HFF-Myc (cell line): Measurements from ENCODE around the gene NAALADL2.

Experiments
- DNase-seq: peaks from one replicate; pipeline ENCODE4 v3.0.0-alpha.2; 2011; ENCODE audit warnings: low read depth; ENCODE audit errors: extremely low read depth
- H3K4me3 ChIP-seq: replicated peaks from 2 replicates; pipeline ENCODE4 v1.5.1; 2011; ENCODE audit warnings: low read depth, mild to moderate bottlenecking, control low read depth, low read length
- CTCF ChIP-seq: IDR thresholded peaks from 2 replicates; pipeline ENCODE4 v1.5.1; 2012; ENCODE audit warnings: mild to moderate bottlenecking, low read depth, low read length, control low read depth; ENCODE audit errors: missing control alignments

The NAALADL2 gene

DNA sequence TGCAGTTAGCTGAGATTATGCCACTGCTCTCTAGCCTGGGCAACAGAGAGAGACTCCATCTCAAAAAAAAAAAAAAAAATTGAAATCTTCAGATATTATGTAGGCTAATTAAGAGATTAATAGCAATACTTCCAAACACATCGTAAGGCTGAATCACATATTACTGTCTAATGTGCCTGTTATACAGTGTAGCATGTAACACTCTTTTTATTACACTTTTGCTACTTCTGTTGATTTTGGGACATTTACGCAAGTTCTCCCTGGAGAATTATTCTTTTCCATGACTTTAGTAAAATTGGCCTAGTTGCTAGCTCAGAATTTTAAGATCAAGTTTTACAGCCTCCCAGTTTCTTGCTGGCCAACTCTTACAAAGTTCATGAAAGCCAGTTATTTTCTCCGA, 605.2 kb downstream of the NAALADL2 start:
- no peak for TF ChIP-seq CTCF
- no peak for DNase-seq
- H3K4me3 ChIP-seq: no peak overlapping the region

DNA sequence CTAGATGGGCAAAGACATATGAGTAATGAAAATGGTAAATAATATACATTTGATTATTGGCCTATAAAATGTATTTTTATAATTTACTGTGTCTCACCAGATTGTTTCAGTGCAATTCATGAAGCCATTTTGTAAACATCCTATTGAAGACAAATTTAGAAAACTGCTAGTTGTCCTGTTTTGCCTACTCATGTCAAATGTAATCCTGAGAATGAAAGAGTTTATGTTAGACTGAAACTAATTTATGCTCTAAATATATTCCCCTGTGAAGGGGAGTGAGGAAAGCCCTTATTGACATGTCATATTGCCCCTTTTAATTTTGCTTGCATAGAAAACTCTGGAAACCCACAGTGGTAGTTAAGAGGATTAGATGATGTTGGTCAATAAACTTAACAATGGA, 610.0 kb downstream of the NAALADL2 start:
- TF ChIP-seq CTCF: no peak
- H3K4me3 ChIP-seq: no peak overlapping the region
- DNase-seq: no peak

GRCh38 chr3:175475765-175476164, 616.6 kb downstream of the NAALADL2 start:
- no peak for TF ChIP-seq CTCF
- no peak overlapping the region for H3K4me3 ChIP-seq
- no peak for DNase-seq

DNA sequence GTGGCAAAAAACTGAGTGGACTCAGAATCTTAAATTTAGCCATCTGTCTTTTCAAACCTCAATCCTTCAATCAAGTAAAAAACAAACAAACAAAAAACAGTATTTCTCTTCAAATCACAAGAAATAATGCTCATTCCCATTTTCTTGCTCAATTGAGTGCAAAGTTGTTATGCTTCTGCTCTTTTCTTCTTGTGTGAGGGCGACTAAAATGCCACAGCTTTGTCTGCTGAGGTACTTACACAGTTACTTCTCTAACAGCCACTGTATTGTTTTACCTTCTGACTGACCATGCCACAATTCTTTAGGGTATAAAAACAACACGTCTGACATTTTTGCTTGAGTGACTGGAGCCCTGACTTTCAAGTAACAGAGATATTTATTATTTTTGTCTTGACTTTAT, 617.4 kb downstream of the NAALADL2 start:
- no peak for DNase-seq
- no peak overlapping the region for H3K4me3 ChIP-seq
- no peak for TF ChIP-seq CTCF

- H3K4me3 ChIP-seq: no peak overlapping the region
- no peak for DNase-seq
- TF ChIP-seq CTCF: no peak
Observed at GRCh38 chr3:175477651-175478224, 618.6 kb downstream of the NAALADL2 start.

GRCh38 chr3:175478301-175478700, 619.2 kb downstream of the NAALADL2 start:
- no peak for TF ChIP-seq CTCF
- H3K4me3 ChIP-seq: no peak overlapping the region
- no peak for DNase-seq

- no peak overlapping the region for H3K4me3 ChIP-seq
- no peak for TF ChIP-seq CTCF
- DNase-seq: no peak
Observed at GRCh38 chr3:175479175-175479574, 620.0 kb downstream of the NAALADL2 start.
